A172 (cell line): Measurements from ENCODE around the gene ATP5MG. TPM values are rescaled to one million over a fixed set of nuclear protein-coding genes. Genes with fewer than 3 reads are reported as not detected.
A peak's percentile ranks its signal among the peaks of the same experiment; 100 is the strongest.
"Not testable (repeated sequence)": the region's sequence is repeated elsewhere in the genome, so short reads cannot be mapped to it uniquely, and the experiment has no call there.

Experiments
- DNase-seq: peaks from one replicate; pipeline ENCODE4 v3.0.0-alpha.2; 2015; ENCODE audit warnings: low spot score
- total RNA-seq: library from RNA; depleted of rRNA; stranded (reverse); fragments of >200 nt; shearing (Covaris generic); gene quantifications from 2 replicates; pipeline ENCODE4 v1.2.3, GENCODE V29; 2014; rRNA removed

The ATP5MG gene
- total RNA-seq, result 49.2 and 49.7 TPM in 2 replicates

- DNase-seq, result peak; percentile 71
Observed at GRCh38 chr11:118401151-118401879, at the start of gene ATP5MG. Gene ATP5MG (plus strand): TSS chr11:118401606. CDS start chr11:118401666, 60 bp downstream.

- DNase-seq, result no peak
Observed at GRCh38 chr11:118353084-118353710, 48.2 kb upstream of the ATP5MG start.

GRCh38 chr11:118358071-118358470 is 43.3 kb upstream of the ATP5MG start:
- no peak for DNase-seq

GRCh38 chr11:118359295-118359958 is 42.0 kb upstream of the ATP5MG start, which contains the start of gene UBE4A:
Gene UBE4A (plus strand): TSS chr11:118359600. CDS start chr11:118365081, 5,481 bp downstream.
- DNase-seq, result peak; percentile 72

- no peak for DNase-seq
Observed at GRCh38 chr11:118364956-118365615, 36.3 kb upstream of the ATP5MG start.

GRCh38 chr11:118366287-118366686 is 35.1 kb upstream of the ATP5MG start:
- no peak for DNase-seq

GRCh38 chr11:118370774-118371173 is 30.6 kb upstream of the ATP5MG start:
- no peak for DNase-seq

GRCh38 chr11:118373263-118373662 is 28.1 kb upstream of the ATP5MG start:
- DNase-seq, result no peak

- DNase-seq, result no peak
Observed at GRCh38 chr11:118373871-118374270, 27.5 kb upstream of the ATP5MG start.

GRCh38 chr11:118374729-118375128 is 26.7 kb upstream of the ATP5MG start:
- no peak for DNase-seq

GRCh38 chr11:118375978-118376377 is 25.4 kb upstream of the ATP5MG start:
- no peak for DNase-seq

GRCh38 chr11:118379497-118379896 is 21.9 kb upstream of the ATP5MG start:
- no peak for DNase-seq

- no peak for DNase-seq
Observed at GRCh38 chr11:118380571-118380970, 20.8 kb upstream of the ATP5MG start.

- no peak for DNase-seq
Observed at GRCh38 chr11:118382954-118383353, 18.5 kb upstream of the ATP5MG start.

- DNase-seq, result no peak
Observed at GRCh38 chr11:118383657-118384056, 17.7 kb upstream of the ATP5MG start.

GRCh38 chr11:118396097-118396501 is 5.3 kb upstream of the ATP5MG start:
- no peak for DNase-seq

GRCh38 chr11:118397448-118397847 is 4.0 kb upstream of the ATP5MG start:
- DNase-seq, result no peak

- no peak for DNase-seq
Observed at GRCh38 chr11:118398791-118399559, 2.4 kb upstream of the ATP5MG start.

GRCh38 chr11:118401880-118402590 is 629 bp downstream of the ATP5MG start:
- peak; percentile 28 for DNase-seq

- DNase-seq, result not testable (repeated sequence)
Observed at GRCh38 chr11:118402594-118402993, 1.2 kb downstream of the ATP5MG start.
